SH-SY5Y (cell line): ENCODE data around the gene MYL10.

Experiments used
- GATA2 ChIP-seq: IDR thresholded peaks from 2 replicates; pipeline ENCODE4 v1.6.1; 2011; ENCODE audit warnings: mild to moderate bottlenecking, low read depth, low read length
- GATA3 ChIP-seq: IDR thresholded peaks from 2 replicates; pipeline ENCODE4 v1.6.1; 2011; ENCODE audit warnings: low read depth, mild to moderate bottlenecking, low read length, moderate library complexity

The MYL10 gene

DNA sequence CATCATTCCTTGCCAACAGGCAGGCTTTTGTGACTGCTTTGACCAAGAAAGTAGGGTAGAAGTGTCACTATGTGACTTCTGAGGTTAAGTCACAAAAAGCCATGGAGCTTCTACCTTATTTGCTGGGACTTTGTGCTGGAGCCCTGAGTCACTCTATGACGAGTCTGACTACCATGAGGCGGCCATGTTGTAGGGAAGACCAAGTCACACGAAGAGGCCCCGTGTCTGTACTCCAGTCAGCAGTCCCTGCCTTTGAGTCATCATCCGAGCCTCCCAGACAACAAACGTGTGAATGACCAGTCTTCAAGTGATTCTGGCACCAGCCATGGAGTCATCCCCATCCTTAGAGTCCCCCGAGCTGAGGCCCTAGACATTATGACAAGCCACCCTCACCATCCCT is 3.5 kb upstream of the MYL10 start:
- TF ChIP-seq GATA3 (no peak), GATA2 (no peak)

GRCh38 chr7:101631224-101631714 is 2.2 kb upstream of the MYL10 start:
- TF ChIP-seq GATA3 = no peak
- no peak for TF ChIP-seq GATA2

DNA sequence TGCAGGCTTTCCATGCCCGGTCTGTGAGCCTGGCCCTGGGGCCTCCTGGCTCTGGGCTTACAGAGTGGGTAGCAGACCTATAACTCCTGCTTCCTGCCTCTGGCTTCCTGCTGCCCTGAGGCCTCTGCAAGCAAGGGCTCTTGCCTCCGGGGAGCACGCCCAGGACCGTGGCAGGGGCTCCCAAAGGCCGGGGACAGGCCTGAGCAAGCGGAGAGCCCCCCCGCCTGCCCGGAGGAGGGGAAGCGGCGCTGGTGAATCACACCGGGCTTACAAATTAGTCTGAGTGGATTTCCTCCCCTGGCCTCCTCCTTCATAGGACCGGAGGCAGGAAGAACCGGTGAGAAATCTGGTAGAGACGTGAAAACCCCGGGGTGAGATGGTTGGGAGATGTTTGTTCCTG is 1.5 kb upstream of the MYL10 start:
- TF ChIP-seq GATA3 (no peak), GATA2 (no peak)

DNA sequence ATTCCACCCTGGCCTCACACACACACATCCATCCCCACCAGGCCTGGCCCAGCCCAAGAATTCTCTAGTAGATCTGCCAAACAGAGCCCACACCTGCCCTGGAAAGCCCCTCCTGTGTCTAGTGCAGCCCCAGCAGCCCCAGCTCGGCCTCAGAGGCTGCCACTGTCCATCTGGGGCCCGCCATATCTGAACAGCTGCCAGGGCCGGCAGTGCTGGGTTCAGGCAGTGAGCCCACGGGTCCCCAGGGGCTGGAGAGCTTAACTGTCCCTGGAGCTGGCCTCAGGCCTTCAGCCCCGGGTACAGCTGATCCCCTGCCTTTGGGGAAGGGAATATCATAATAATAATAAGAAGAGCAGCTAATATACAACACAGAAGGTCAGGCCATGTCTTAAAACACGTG is 574 bp downstream of the MYL10 start:
- TF ChIP-seq GATA2 (no peak), GATA3 (no peak)

- no peak for TF ChIP-seq GATA2
- TF ChIP-seq GATA3 = no peak
These were observed 2.3 kb downstream of the MYL10 start for GRCh38 chr7:101626758-101627157.

GRCh38 chr7:101626069-101626671 is 2.9 kb downstream of the MYL10 start:
- no peak for TF ChIP-seq GATA2
- TF ChIP-seq GATA3 = no peak

- no peak for TF ChIP-seq GATA2
- no peak for TF ChIP-seq GATA3
These were observed 3.9 kb downstream of the MYL10 start for GRCh38 chr7:101625031-101625791.

DNA sequence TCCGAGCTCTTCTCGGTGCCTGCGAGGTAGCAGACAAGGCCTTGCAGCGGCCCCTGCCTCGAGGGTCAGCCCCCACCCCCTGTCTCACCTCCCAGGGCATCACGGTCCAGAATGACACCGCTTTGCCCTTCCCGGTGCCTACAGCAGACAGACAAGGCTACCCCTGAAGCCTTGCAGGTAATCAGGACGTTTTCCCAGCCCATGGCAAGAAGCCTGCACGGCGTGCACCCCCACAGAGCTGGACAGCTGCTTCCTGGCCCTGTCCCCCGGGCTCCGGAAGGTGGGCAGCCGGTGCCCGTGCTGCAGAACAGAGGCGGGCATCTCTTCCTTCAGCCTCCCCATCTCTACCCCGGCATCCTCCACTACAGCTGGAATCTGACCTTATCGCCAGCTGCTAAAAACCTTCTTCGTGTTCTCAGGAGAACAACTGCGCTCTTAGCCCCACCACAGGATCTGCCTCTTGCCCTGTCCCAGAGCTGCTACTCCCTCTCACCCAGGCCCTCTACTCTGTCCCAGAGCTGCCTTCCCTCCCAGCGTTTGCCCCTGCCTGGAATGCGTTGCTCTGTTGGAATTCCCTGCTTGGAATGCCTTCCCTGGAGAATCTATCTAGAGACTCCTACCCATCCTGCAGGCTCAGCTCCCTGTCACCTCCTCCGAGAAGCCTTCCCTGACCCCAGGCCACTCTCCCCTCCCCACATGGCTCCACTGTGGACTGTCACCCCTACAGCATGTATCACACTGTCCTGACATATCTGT is 4.7 kb downstream of the MYL10 start:
- TF ChIP-seq GATA2 (no peak), GATA3 (no peak)

- TF ChIP-seq GATA3 (no peak), GATA2 (no peak)
These were observed 6.4 kb downstream of the MYL10 start for GRCh38 chr7:101622609-101623173.

DNA sequence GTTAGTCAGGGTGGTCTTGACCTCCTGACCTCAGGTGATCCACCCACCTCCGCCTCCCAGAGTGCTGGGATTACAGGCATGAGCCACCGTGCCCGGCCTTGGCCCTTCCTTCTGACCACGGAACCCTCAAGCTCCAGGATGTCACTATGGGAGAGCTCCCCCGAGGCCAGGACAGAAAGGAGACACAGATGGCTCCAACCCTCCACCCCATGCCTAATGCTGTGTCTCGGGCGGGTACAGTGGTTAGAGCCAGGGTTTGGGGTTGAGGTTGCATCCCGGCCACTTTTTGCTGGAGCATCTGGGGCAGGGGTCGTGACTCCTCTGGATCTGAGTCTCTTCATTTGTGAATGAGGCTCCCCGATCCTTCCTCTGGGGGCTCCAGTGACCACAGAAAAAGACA is 8.1 kb downstream of the MYL10 start:
- TF ChIP-seq GATA3 = no peak
- TF ChIP-seq GATA2 = no peak

DNA sequence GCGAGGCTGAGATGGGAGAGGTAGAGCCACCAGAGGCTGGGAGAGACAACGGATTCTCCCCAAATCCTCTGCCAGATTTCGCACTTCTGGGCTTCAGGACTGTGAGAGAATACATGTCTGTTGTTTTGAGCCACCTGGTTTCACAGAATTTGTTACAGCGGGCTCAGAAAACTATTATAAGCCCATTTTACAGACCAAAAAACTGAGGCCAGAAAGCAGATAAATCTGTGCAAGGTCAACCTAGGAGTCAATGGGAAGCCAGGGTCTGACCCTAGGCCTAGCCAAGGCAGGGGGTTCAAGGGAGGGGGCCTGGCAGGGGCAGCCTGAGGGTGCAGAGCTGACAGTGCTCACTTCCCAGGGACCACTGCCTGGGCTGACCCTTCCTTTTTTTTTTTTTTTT is 8.7 kb downstream of the MYL10 start:
- TF ChIP-seq GATA3 = no peak
- no peak for TF ChIP-seq GATA2

DNA sequence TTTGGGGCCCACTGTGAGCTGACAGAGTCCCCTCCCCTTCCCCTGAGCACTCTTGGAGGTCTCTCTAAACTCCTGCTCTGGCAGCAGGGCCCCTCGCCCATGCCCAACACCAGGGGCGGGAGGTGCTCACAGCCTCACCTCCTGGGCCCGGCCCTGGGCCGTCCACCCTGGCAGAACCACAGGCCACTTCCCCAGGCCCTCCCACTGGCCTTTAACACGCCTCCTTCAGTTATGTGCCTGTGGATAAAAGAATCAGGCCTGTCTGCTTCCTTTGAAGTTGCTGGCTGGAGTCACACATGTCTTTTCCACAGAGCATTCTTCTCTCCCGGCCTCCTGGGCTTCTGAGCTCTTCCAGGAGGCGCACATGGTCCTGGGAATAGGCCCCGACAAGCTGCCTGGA is 10.2 kb downstream of the MYL10 start:
- TF ChIP-seq GATA3 (no peak), GATA2 (no peak)

- TF ChIP-seq GATA3 = no peak
- no peak for TF ChIP-seq GATA2
These were observed 10.8 kb downstream of the MYL10 start for GRCh38 chr7:101618207-101618839.
